ENCODE measurements around the gene CTNS.

DNA sequence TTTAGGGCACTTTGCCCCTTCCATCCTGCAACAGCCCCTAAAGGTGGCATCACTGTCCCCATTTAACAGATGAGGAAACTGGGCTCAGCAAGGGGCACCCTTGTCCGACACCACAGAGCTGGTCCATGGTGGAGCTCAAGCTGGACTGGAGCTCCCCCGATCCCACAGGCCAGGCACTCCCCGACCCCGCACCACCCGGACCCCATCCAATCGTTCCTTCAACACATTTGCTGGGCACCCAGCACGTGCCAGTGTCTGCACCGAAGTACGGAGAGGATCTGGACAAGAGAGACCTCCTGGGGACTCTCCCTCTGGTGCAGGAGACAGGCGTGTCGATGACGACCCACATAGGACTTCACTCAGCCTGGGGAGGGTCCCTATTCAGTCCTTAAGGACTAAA lies 45.5 kb downstream of the CTNS start:
- no peak for TF ChIP-seq SMARCE1 (IDR thresholded peaks at IDR 0.05; ENCODE audit: borderline replicate concordance)
- TF ChIP-seq SP2 (CRISPR knock-in tag; IDR thresholded peaks at IDR 0.05): no peak
- no peak for TF ChIP-seq ZNF605 (CRISPR knock-in tag; IDR thresholded peaks at IDR 0.05)
- TF ChIP-seq MIXL1 (CRISPR knock-in tag; IDR thresholded peaks at IDR 0.05): no peak
- no peak for TF ChIP-seq SP1 (IDR thresholded peaks at IDR 0.05)
- TF ChIP-seq SP1 (CRISPR knock-in tag; IDR thresholded peaks at IDR 0.05): no peak
- TF ChIP-seq RAD51 (IDR thresholded peaks at IDR 0.05; ENCODE audit: borderline replicate concordance): no peak
- TF ChIP-seq, protein P1, sequence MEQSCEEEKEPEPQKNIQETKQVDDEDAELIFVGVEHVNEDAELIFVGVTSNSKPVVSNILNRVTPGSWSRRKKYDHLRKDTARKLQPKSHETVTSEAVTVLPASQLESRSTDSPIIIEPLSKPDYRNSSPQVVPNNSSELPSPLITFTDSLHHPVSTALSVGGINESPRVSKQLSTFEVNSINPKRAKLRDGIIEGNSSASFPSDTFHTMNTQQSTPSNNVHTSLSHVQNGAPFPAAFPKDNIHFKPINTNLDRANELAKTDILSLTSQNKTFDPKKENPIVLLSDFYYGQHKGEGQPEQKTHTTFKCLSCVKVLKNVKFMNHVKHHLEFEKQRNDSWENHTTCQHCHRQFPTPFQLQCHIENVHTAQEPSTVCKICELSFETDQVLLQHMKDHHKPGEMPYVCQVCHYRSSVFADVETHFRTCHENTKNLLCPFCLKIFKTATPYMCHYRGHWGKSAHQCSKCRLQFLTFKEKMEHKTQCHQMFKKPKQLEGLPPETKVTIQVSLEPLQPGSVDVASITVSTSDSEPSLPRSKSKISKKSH (CRISPR knock-in tag; IDR thresholded peaks at IDR 0.05; ENCODE audit: borderline replicate concordance): no peak

Measured in HepG2 (cell line).